Endothelial cell of umbilical vein (primary cell): Measurements from ENCODE around the gene RANBP17. TPM values are rescaled to one million over a fixed set of nuclear protein-coding genes. Genes with fewer than 3 reads are reported as not detected.

Experiments used
- BruUV-seq: library from RNA; stranded (reverse); fragments of 400-500 nt; replicated peaks from 2 replicates; lab custom pipeline; 2021; lab: Mats Ljungman, UMichigan
- CTCF ChIA-PET: fragments of 300-600, 350-600 bp; sonication (Branson Sonifier 250); formaldehyde crosslinking; loops from one replicate; lab custom pipeline; 2021; ENCODE audit warnings: antibody characterized with exemption, inconsistent platforms; lab: Charles Lee
- POLR2A ChIA-PET: fragments of 300-600, 350-600 bp; sonication (Branson Sonifier 250); formaldehyde crosslinking; loops from one replicate; lab custom pipeline; 2021; ENCODE audit warnings: antibody characterized with exemption, inconsistent platforms; lab: Charles Lee
- DNase-seq: peaks from one replicate; pipeline ENCODE4 v3.0.0-alpha.2; 2011; ENCODE audit warnings: low read depth, low spot score
- FAIRE-seq: peaks from 2 replicates; lab custom pipeline; 2011; peaks lifted over from hg19 to GRCh38; lab: Jason Lieb, UNC
- H2AFZ ChIP-seq: 2 replicates; pipeline ENCODE4 v1.6.0; 2012; ENCODE audit warnings: low read depth, low read length, control low read depth, inconsistent platforms
- H3K27ac ChIP-seq: 2 replicates; pipeline ENCODE4 v1.5.1; 2011; ENCODE audit warnings: low read depth, mild to moderate bottlenecking, control low read depth, low read length, moderate library complexity; ENCODE audit not compliant: insufficient read depth
- H3K27me3 ChIP-seq, 2 experiments: 2 replicates each; pipeline versions ENCODE4 v1.6.0 to v1.6.1; 2011; ENCODE audit warnings: low read length in 2 of 2, mixed read lengths in 1 of 2; ENCODE audit not compliant: control insufficient read depth in 2 of 2, insufficient read depth in 2 of 2
- H3K36me3 ChIP-seq, 2 experiments: 2 replicates in 1 of 2; 3 replicates in 1 of 2; pipeline ENCODE4 v1.5.1; 2011; ENCODE audit warnings: low read length in 2 of 2, mild to moderate bottlenecking in 1 of 2, moderate library complexity in 1 of 2; ENCODE audit not compliant: control insufficient read depth in 2 of 2, insufficient read depth in 2 of 2; ENCODE audit errors: extremely low read depth in 1 of 2
- H3K4me1 ChIP-seq: 3 replicates; pipeline ENCODE4 v1.5.1; 2011; ENCODE audit warnings: mild to moderate bottlenecking, low read length; ENCODE audit not compliant: control insufficient read depth, insufficient read depth; ENCODE audit errors: extremely low read depth
- H3K4me2 ChIP-seq: 2 replicates; pipeline ENCODE4 v1.6.1; 2011; ENCODE audit warnings: low read length, control low read depth, mixed read lengths; ENCODE audit not compliant: insufficient read depth
- H3K4me3 ChIP-seq, 3 experiments: fragments of 200-600 bp in 1 of 3; sonication (generic), shearing (Covaris generic) in 1 of 3; replicated peaks in 1 of 3; 2 replicates each; pipeline ENCODE4 v1.5.1; 2011 to 2016; ENCODE audit warnings: control low read depth in 3 of 3, low read length in 3 of 3, mild to moderate bottlenecking in 2 of 3, inconsistent platforms in 1 of 3, low read depth in 1 of 3, moderate library complexity in 1 of 3; ENCODE audit not compliant: insufficient read depth in 1 of 3
- H3K79me2 ChIP-seq: 2 replicates; pipeline ENCODE4 v1.6.0; 2012; ENCODE audit warnings: low read length, inconsistent platforms; ENCODE audit not compliant: control insufficient read depth, insufficient read depth
- H3K9ac ChIP-seq: replicated peaks from 2 replicates; pipeline ENCODE3; 2011; ENCODE audit warnings: low read length, control low read depth; ENCODE audit not compliant: insufficient read depth; ENCODE audit errors: extremely low read depth
- H3K9me1 ChIP-seq: replicated peaks from 3 replicates; pipeline ENCODE4 v1.6.0; 2011; ENCODE audit warnings: mild to moderate bottlenecking, low read length; ENCODE audit not compliant: control insufficient read depth, insufficient read depth; ENCODE audit errors: extremely low read depth
- H3K9me3 ChIP-seq: replicated peaks from 2 replicates; pipeline ENCODE4 v1.5.1; 2012; ENCODE audit warnings: low read length, inconsistent platforms; ENCODE audit not compliant: control insufficient read depth, insufficient read depth
- H4K20me1 ChIP-seq: replicated peaks from 2 replicates; pipeline ENCODE3; 2011; ENCODE audit warnings: mild to moderate bottlenecking, low read length; ENCODE audit not compliant: control insufficient read depth, insufficient read depth; ENCODE audit errors: extremely low read depth
- CTCF ChIP-seq, 2 donors: IDR thresholded peaks; 1 replicate in 1 of 2; 2 replicates in 1 of 2; pipeline ENCODE4 v1.5.1; 2011; ENCODE audit warnings: low read length in 2 of 2, mild to moderate bottlenecking in 2 of 2, moderate library complexity in 2 of 2, control low read depth in 1 of 2, inconsistent platforms in 1 of 2, low read depth in 1 of 2; ENCODE audit not compliant: insufficient read depth in 1 of 2; ENCODE audit errors: extremely low read depth in 1 of 2
- MYC ChIP-seq: IDR thresholded peaks from one replicate; pipeline ENCODE4 v1.6.1; 2011; ENCODE audit warnings: mild to moderate bottlenecking, low read depth, low read length
- dilution Hi-C: fragments of 300-500 bp; cut with MboI; formaldehyde crosslinking; loops from one replicate; pipeline ENCODE4 v1.15.0; 2019; ENCODE audit warnings: low sequenced_read_pairs; ENCODE audit not compliant: extremely low pct_ligation_motif_present
- intact Hi-C: fragments of 100-400 bp; cut with micrococcal nuclease; formaldehyde crosslinking; loops from one replicate; pipeline ENCODE4 v1.10.0; 2022
- polyA plus RNA-seq, 4 experiments: library from polyadenylated mRNA; depleted of rRNA in 3 of 4; stranded (reverse) in 3 of 4; unstranded in 1 of 4; fragments of >200 nt; gene quantifications; 2 replicates each; pipeline versions ENCODE4 v1.2.1 to v1.2.3, GENCODE V29; 2011 to 2012; ENCODE audit warnings: missing spikeins in 1 of 4
- total RNA-seq: library from RNA; stranded (reverse); gene quantifications from 2 replicates; pipeline ENCODE4 v1.2.3, GENCODE V29; 2021

RANBP17 gene
- total and polyA plus RNA-seq, 2 donors (not counting 3 experiments of a cell fraction or from before 2014, with no cell fraction given): 5.6 to 13.6 TPM

GRCh38 chr5:171342362-171343111 is 480.7 kb downstream of the RANBP17 start:
- BruUV-seq: no TSS peak
- CTCF ChIA-PET: interaction anchor here (0.6 to 12.0 kb wide), 33 partner anchors 9 to 704 kb away, joined by 3 to 301 read pairs (median 5); no protein-coding TSS in a partner anchor

More at GRCh38 chr5:171342362-171343111, 480.7 kb downstream of the RANBP17 start:
- TF ChIP-seq CTCF (IDR thresholded peaks at IDR 0.05; ENCODE audit: extremely low read depth in 1 of 2, insufficient read depth in 1 of 2, low read depth in 1 of 2, low read length in 2 of 2): peak; percentile 57 to 61
- TF ChIP-seq MYC: no peak
- H3K9ac ChIP-seq: no peak overlapping the region
- H3K4me2 ChIP-seq: no peak overlapping the region
- no peak overlapping the region for H3K4me3 ChIP-seq
- H3K9me3 ChIP-seq: no peaks in the 10 kb centered on the region
- no peaks in the 10 kb centered on the region for H3K27me3 ChIP-seq
- no peaks in the 10 kb centered on the region for H4K20me1 ChIP-seq
- no peaks in the 10 kb centered on the region for H3K9me1 ChIP-seq
- H3K36me3 ChIP-seq: no peaks in the 10 kb centered on the region
- no peaks in the 10 kb centered on the region for H3K79me2 ChIP-seq
- no peak overlapping the region for H2AFZ ChIP-seq
- FAIRE-seq: peak; percentile 90
- intact Hi-C loops: loop anchor here (1.0 to 2.0 kb wide), 7 partner anchors 69 to 704 kb away; no protein-coding TSS in a partner anchor
- no peak overlapping the region for H3K27ac ChIP-seq
- no peaks in the 10 kb centered on the region for H3K4me1 ChIP-seq
- POLR2A ChIA-PET: no interaction called here
- dilution Hi-C loops: no loop called here
- DNase-seq: peak; percentile 64
